ENCODE results near the gene ADCY6.

ADCY6 gene

DNA sequence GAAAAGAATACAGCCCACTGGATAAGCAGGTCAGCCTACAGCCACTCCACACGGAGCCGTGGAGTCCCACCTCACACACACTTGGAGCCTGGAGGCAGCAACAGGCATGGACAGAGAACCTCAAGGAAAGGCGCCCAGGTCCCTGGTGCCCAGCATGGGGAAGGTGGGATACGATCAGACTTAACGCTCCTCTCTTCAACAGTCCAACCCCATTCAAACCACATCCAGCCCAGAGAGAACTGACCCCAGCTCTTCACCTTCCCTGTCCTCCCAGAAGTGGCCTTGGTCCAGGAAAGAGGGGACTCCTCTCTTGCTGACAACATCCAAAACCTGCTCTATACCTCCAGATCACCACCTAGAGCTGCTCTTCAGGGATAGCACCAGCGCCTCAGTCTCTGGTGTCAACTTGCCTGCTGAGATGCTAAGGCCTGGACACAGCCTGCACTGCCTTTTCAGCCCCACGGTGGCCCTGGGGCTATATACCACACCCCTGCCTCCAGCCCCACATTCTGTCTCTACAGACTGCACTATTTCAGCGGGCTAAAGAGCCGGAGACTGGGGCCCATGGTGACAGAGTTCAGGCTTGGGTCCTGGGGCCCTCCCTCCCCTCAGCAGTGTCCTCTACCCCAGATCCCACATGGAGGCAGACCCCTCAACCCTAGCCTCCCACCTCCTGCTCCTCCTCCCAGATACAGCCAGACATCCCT, 7.0 kb downstream of the ADCY6 start:
- DNase-seq (ENCODE audit: low spot score) = no peak
- TF ChIP-seq CTCF (IDR thresholded peaks at IDR 0.05; ENCODE audit: extremely low read depth, missing control alignments) = no peak

GRCh38 chr12:48780381-48781025, 8.4 kb downstream of the ADCY6 start:
- no peak for DNase-seq (ENCODE audit: low spot score)
- no peak for TF ChIP-seq CTCF (IDR thresholded peaks at IDR 0.05; ENCODE audit: extremely low read depth, missing control alignments)

GRCh38 chr12:48779869-48780268, 9.0 kb downstream of the ADCY6 start:
- no peak for TF ChIP-seq CTCF (IDR thresholded peaks at IDR 0.05; ENCODE audit: extremely low read depth, missing control alignments)
- DNase-seq (ENCODE audit: low spot score) = no peak

- no peak for DNase-seq (ENCODE audit: low spot score)
- no peak for TF ChIP-seq CTCF (IDR thresholded peaks at IDR 0.05; ENCODE audit: extremely low read depth, missing control alignments)
These were observed 11.1 kb downstream of the ADCY6 start for GRCh38 chr12:48777501-48778400.

GRCh38 chr12:48776956-48777355, 11.9 kb downstream of the ADCY6 start:
- no peak for TF ChIP-seq CTCF (IDR thresholded peaks at IDR 0.05; ENCODE audit: extremely low read depth, missing control alignments)
- no peak for DNase-seq (ENCODE audit: low spot score)

GRCh38 chr12:48775991-48776649, 12.8 kb downstream of the ADCY6 start:
- no peak for DNase-seq (ENCODE audit: low spot score)
- no peak for TF ChIP-seq CTCF (IDR thresholded peaks at IDR 0.05; ENCODE audit: extremely low read depth, missing control alignments)
